ENCODE measurements around the gene GDPGP1.

- TF ChIP-seq POLR2A (IDR thresholded peaks at IDR 0.05; ENCODE audit: low read depth, low read length) (no peak), POLR2AphosphoS5 (IDR thresholded peaks at IDR 0.05; ENCODE audit: low read depth, low read length) (no peak), SPI1 (IDR thresholded peaks at IDR 0.05; ENCODE audit: low read depth, low read length) (no peak), TAF1 (IDR thresholded peaks at IDR 0.05; ENCODE audit: low read depth, low read length) (no peak)
Measured at GRCh38 chr15:90230071-90230494, 3.9 kb upstream of the GDPGP1 start.
